Measurements from ENCODE around the gene CCDC7. TPM values are rescaled to one million over a fixed set of nuclear protein-coding genes. Genes with fewer than 3 reads are reported as not detected.
"Not testable (repeated sequence)": the region's sequence is repeated elsewhere in the genome, so short reads cannot be mapped to it uniquely, and the experiment has no call there.

Gene CCDC7
- total RNA-seq, 1 experiment from 2014 or later, result 6.9 TPM

- no peaks in the 10 kb centered on the region for H3F3A ChIP-seq (ENCODE audit: insufficient read depth, low read depth)
- no peaks in the 10 kb centered on the region for H3K27me3 ChIP-seq (ENCODE audit: insufficient read depth, low read depth)
- H3K36me3 ChIP-seq (ENCODE audit: low read depth), result no peaks in the 10 kb centered on the region
- H2AFZ ChIP-seq, result no peak overlapping the region
- no peaks in the 10 kb centered on the region for H3K9me3 ChIP-seq (ENCODE audit: insufficient read depth, low read depth)
- TF ChIP-seq EZH2 (IDR thresholded peaks at IDR 0.05; ENCODE audit: low read depth) (no peak), CTCF (conservative IDR thresholded peaks at IDR 0.05) (no peak)
- no TSS peak for BruUV-seq (replicated peaks)
- no peaks in the 10 kb centered on the region for H3K9me2 ChIP-seq (ENCODE audit: insufficient read depth)
- POLR2A ChIA-PET (ENCODE audit: unreplicated experiment), result interaction anchor here (0.6 kb wide), 1 partner anchor 342 kb away, joined by 5 read pairs; no protein-coding TSS in a partner anchor
- no peaks in the 10 kb centered on the region for H3K79me2 ChIP-seq (ENCODE audit: low read depth)
- no peaks in the 10 kb centered on the region for H3K4me1 ChIP-seq (replicated peaks; ENCODE audit: insufficient read depth)
- H3K27ac ChIP-seq, result no peak overlapping the region
- intact Hi-C loops (cut with micrococcal nuclease; ENCODE audit: unreplicated experiment), result no loop called here
- no peak overlapping the region for H3K4me2 ChIP-seq
- no peak for DNase-seq
- CTCF ChIA-PET, result no interaction called here
- H3K4me3 ChIP-seq, result no peak overlapping the region
- H4K20me1 ChIP-seq (ENCODE audit: insufficient read depth), result no peaks in the 10 kb centered on the region
Measured at GRCh38 chr10:32650246-32650655, 204.3 kb downstream of the CCDC7 start.

- H3K4me3 ChIP-seq; H3F3A ChIP-seq (ENCODE audit: insufficient read depth, low read depth); CTCF ChIA-PET; POLR2A ChIA-PET (ENCODE audit: unreplicated experiment); H4K20me1 ChIP-seq (ENCODE audit: insufficient read depth); H3K36me3 ChIP-seq (ENCODE audit: low read depth); H3K9me3 ChIP-seq (ENCODE audit: insufficient read depth, low read depth); H3K27ac ChIP-seq; H3K9me2 ChIP-seq (ENCODE audit: insufficient read depth); intact Hi-C loops (cut with micrococcal nuclease; ENCODE audit: unreplicated experiment); DNase-seq; H3K4me2 ChIP-seq; H3K27me3 ChIP-seq (ENCODE audit: insufficient read depth, low read depth); H3K79me2 ChIP-seq (ENCODE audit: low read depth); BruUV-seq (replicated peaks); H2AFZ ChIP-seq; H3K4me1 ChIP-seq (replicated peaks; ENCODE audit: insufficient read depth): not testable (repeated sequence)
Measured at GRCh38 chr10:32657430-32657829, 211.5 kb downstream of the CCDC7 start.

GRCh38 chr10:32661346-32661745 is 215.4 kb downstream of the CCDC7 start:
- Histone ChIP-seq H3K79me2 (ENCODE audit: low read depth) (no peaks in the 10 kb centered on the region), H3K9me2 (ENCODE audit: insufficient read depth) (no peaks in the 10 kb centered on the region; the same call in 1 of the 2 replicates), H3K4me1 (replicated peaks; ENCODE audit: insufficient read depth) (no peaks in the 10 kb centered on the region), H3K27me3 (ENCODE audit: insufficient read depth, low read depth) (no peaks in the 10 kb centered on the region), H3K36me3 (ENCODE audit: low read depth) (no peaks in the 10 kb centered on the region), H3K4me2 (no peak overlapping the region), H3K4me3 (no peak overlapping the region), H3F3A (ENCODE audit: insufficient read depth, low read depth) (no peaks in the 10 kb centered on the region), H3K9me3 (ENCODE audit: insufficient read depth, low read depth) (no peaks in the 10 kb centered on the region), H4K20me1 (ENCODE audit: insufficient read depth) (no peaks in the 10 kb centered on the region), H3K27ac (no peak overlapping the region), H2AFZ (no peak overlapping the region)
- intact Hi-C loops (cut with micrococcal nuclease; ENCODE audit: unreplicated experiment), result no loop called here
- TF ChIP-seq EZH2 (IDR thresholded peaks at IDR 0.05; ENCODE audit: low read depth), result no peak
- TF ChIP-seq CTCF (conservative IDR thresholded peaks at IDR 0.05), result no peak
- POLR2A ChIA-PET (ENCODE audit: unreplicated experiment), result no interaction called here
- BruUV-seq (replicated peaks), result no TSS peak
- CTCF ChIA-PET, result no interaction called here
- DNase-seq, result no peak

- H3K79me2 ChIP-seq (ENCODE audit: low read depth), result no peaks in the 10 kb centered on the region
- no peaks in the 10 kb centered on the region for H3K36me3 ChIP-seq (ENCODE audit: low read depth)
- CTCF ChIA-PET, result no interaction called here
- no peaks in the 10 kb centered on the region for H4K20me1 ChIP-seq (ENCODE audit: insufficient read depth)
- H2AFZ ChIP-seq, result no peak overlapping the region
- H3K9me2 ChIP-seq (ENCODE audit: insufficient read depth), result no peaks in the 10 kb centered on the region
- H3K27ac ChIP-seq, result no peak overlapping the region
- H3K27me3 ChIP-seq (ENCODE audit: insufficient read depth, low read depth), result no peaks in the 10 kb centered on the region
- POLR2A ChIA-PET (ENCODE audit: unreplicated experiment), result interaction anchor here (0.5 kb wide), 1 partner anchor 154 kb away, joined by 5 read pairs; no protein-coding TSS in a partner anchor
- no peaks in the 10 kb centered on the region for H3F3A ChIP-seq (ENCODE audit: insufficient read depth, low read depth)
- TF ChIP-seq EZH2 (IDR thresholded peaks at IDR 0.05; ENCODE audit: low read depth) (no peak), CTCF (conservative IDR thresholded peaks at IDR 0.05) (no peak)
- intact Hi-C loops (cut with micrococcal nuclease; ENCODE audit: unreplicated experiment), result no loop called here
- no peak for DNase-seq
- no peak overlapping the region for H3K4me3 ChIP-seq
- no peaks in the 10 kb centered on the region for H3K4me1 ChIP-seq (replicated peaks; ENCODE audit: insufficient read depth)
- H3K4me2 ChIP-seq, result no peak overlapping the region
- H3K9me3 ChIP-seq (ENCODE audit: insufficient read depth, low read depth), result no peaks in the 10 kb centered on the region
- no TSS peak for BruUV-seq (replicated peaks)
Measured at GRCh38 chr10:32680803-32681557, 235.0 kb downstream of the CCDC7 start.
